Measurements from ENCODE around the gene NAA20.
A peak's percentile ranks its signal among the peaks of the same experiment; 100 is the strongest.
"Not testable (repeated sequence)": the region's sequence is repeated elsewhere in the genome, so short reads cannot be mapped to it uniquely, and the experiment has no call there.

The NAA20 gene

GRCh38 chr20:19991854-19992253 lies 25.3 kb upstream of the NAA20 start:
- DNase-seq = no peak

DNA sequence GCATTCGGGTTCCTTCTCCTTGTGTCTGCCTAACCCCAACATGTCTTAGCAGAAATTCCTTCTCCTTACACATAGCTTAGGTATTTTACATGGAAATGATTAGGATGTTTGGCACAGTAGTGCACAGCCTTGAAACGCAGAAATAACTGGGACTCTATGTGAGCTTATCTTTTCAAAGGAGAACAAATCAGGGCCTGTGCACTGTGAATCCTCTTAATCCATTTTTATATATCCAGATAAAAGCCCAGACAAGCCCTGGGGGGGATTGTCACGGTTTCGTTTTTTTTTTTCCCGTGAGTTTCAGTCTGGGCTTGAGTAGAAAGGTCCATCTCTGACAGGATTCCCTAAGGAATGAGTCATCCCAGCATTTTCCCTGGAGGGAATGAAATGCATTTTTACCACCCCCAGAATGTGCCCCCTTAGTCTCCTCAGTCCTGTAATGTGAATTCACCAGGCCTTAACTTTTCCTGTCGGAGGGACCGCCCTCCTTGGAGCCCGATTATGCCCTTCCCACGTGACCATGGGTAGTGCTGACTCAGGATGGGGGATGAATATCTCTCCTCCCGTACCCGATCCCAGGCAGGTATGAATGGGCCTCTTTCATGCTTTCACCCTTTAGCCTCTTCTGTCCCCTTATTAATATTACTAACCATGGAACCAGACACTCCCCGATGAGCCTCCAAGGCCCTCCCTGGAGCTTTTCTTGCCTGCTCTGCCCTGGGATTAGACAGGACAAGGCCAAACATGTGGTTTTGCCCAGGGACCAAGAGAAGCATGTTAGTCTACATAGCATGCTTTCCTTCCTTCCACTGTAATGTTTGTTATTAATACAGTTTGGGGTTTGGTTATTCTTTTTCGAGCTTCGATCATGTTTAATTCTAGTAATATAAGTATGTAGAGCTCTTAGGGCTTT lies 23.9 kb upstream of the NAA20 start:
- no peak for DNase-seq

- DNase-seq = no peak
These were observed 23.0 kb upstream of the NAA20 start for GRCh38 chr20:19993958-19994669.

DNA sequence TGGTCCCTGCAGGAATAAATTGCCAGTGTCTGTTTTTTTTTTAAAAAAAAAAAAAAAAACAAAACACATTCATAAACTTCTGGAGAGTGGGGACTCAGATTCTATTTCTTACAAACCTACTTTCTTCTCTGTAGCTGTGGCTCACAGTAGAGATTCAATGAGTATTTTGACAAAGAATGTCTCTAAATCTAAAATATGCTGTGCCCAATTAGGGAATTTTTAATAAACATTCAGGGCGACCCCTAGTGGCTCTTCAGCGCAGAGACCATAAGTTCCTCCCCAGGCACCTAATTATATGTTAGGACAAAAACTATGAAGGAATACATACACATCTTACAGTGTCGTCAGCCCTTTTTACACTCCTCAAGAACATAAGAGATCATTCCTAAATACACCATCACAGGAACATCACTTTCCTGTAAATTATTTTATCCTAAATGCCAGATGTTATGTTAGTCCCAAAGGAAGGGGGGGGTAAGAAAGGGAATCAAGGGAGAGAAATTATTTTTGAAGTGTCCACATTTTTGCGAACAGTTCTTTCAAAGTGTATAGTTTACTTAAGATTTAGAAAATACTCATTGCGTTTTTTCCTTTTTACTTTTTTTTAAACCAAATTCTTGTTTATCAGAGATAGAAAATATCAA lies 21.8 kb upstream of the NAA20 start:
- peak in 1 of 5 experiments; percentile 49 for DNase-seq

DNA sequence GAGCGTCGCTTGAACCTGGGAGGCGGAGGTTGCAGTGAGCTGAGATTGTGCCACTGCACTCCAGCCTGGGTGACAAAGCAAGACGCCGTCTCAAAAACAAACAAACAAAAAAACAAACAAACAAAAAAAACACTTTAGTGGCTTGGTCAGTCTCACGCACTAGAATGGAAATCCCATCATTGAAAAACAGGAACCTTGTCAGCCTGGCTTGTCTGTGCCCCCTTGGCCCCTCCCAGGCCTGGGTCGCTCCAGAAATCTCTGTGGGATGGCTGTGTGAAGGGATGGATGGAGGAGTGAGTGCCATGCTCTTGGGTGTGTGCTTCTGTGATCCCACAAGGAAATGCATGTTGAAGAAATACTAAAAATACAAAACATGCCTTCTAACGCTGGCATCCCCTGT lies 20.9 kb upstream of the NAA20 start:
- DNase-seq = no peak

- no peak for DNase-seq
These were observed 20.2 kb upstream of the NAA20 start for GRCh38 chr20:19996917-19997316.

- no peak for DNase-seq
These were observed 18.0 kb upstream of the NAA20 start for GRCh38 chr20:19998990-19999705.

DNA sequence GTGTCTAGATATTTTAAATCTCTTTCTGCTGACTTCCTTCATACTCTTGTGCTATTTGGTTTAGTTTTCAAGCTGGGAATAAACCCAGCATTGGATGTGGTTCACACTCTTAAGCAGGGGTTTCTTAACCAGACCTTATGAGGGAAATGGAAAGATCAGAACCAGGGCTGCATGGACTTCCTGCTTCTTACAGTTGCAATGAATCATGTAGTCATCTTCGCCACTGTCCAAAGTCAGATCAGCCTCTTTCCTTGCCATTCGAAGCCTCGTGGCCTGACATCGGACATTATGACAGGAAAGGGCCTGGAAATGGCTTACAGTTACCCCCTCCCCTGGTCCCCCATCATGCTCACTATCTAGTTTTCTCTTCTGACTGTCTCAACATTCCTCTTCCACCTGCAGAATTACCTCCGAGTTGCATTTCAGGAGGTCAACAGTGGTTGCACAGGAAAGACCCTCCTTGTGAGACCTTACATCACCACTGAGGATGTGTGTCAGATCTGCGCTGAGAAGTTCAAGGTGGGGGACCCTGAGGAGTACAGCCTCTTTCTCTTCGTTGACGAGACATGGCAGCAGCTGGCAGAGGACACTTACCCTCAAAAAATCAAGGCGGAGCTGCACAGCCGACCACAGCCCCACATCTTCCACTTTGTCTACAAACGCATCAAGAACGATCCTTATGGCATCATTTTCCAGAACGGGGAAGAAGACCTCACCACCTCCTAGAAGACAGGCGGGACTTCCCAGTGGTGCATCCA lies 16.8 kb upstream of the NAA20 start:
- no peak for DNase-seq

DNA sequence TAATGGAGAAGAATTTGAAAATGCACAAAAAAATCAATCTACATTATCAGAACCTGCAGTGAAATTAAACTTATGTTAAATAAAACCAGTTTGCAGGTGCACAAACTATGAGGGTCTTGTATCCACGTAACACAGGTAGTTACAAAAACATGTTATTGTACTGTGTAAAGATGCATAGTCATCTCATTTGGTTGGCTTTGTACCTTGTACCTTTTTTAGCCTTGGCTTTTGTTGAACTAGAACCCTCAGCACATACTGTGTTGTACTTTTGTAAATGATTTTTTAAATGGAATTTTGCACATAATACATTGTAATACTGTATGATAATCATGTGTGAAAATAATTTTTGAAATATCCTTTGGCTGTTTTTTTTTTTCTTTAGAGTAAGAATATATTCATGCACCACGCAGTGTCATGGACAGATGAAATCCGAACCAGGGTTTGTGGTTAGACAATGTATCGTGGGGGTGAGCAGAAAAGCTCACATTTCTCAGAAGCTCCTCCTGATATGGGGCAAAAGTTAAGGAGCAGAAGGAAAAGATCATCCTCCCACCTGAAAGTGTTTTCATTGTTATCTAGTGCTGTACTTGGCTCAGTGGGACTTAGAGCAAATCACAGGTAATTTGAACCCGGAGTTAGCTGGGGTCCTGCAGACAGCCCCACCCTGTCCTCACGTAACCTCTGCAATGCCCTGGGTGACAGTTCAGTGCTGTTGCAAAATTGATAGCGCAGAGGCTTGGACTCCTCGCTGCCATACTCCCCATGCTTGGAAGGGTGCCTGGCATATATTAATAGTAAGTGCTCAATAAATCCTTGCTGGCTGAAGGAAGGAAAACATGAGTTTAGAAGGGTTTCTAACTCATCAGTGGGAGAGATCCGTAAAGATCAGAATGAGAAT lies 14.8 kb upstream of the NAA20 start:
- no peak for DNase-seq

GRCh38 chr20:20003031-20003954 lies 13.9 kb upstream of the NAA20 start:
- DNase-seq = no peak

GRCh38 chr20:20003955-20004322 lies 13.2 kb upstream of the NAA20 start:
- DNase-seq = not testable (repeated sequence)

GRCh38 chr20:20005342-20005741 lies 11.8 kb upstream of the NAA20 start:
- no peak for DNase-seq

- DNase-seq = no peak
These were observed 7.3 kb upstream of the NAA20 start for GRCh38 chr20:20009784-20010253.

- DNase-seq = no peak
These were observed 6.3 kb upstream of the NAA20 start for GRCh38 chr20:20010639-20011500.

GRCh38 chr20:20012541-20012940 lies 4.6 kb upstream of the NAA20 start:
- no peak for DNase-seq

- no peak for DNase-seq
These were observed 2.5 kb upstream of the NAA20 start for GRCh38 chr20:20014659-20015058.

DNA sequence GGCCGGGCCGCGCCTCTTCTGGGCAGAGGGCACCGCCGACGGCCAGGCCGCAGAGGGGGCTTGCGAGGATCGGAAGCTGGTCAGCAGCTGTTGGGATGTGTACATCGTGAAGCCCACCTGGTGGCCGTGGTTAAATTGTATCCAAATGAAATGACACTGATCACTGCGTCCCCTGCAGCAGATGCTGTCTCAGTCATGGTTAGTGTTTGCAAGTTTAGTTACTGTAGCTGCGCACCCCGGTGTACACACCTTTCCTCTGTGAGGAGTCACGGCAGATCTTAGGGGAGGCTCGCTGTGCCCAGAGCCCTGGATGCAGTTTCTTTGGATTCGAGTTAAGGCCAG lies 653 bp downstream of the NAA20 start:
- peak in 1 of 5 experiments; percentile 48 for DNase-seq

- DNase-seq = no peak
These were observed 1.2 kb downstream of the NAA20 start for GRCh38 chr20:20018366-20018765.

DNA sequence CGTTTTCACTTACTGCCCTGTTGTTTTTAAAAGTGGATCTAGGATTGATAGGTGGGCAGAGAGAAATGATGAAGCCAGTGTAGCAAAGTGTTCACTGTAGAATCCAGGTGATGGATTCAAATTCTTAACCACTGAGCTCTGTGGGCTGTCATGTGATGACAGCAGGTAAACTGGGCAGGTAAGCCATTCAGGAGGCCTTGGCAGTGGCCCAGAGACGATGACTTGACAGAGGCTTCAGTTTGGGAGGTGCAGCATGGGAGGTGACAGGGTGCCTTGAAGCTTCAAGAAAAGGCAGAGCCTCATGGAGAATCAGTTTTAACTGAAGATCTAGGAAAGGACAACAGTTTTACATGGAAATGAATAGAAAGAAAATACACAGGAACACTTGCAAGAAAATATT lies 2.0 kb downstream of the NAA20 start:
- DNase-seq = no peak

All from T-helper 2 cell (primary cell).